Astrocyte of the cerebellum (primary cell): ENCODE data around the gene CSDE1.
A peak's percentile ranks its signal among the peaks of the same experiment; 100 is the strongest.

Experiments
- DNase-seq: peaks from one replicate; pipeline ENCODE4 v3.0.0-alpha.2; 2011; ENCODE audit warnings: low read depth
- H3K4me3 ChIP-seq: 2 replicates; pipeline ENCODE4 v1.5.1; 2011; ENCODE audit warnings: mild to moderate bottlenecking, low read depth, low read length, moderate library complexity
- in situ Hi-C: cut with HindIII; loops from 2 replicates; pipeline ENCODE4 v1.10.0; 2017; ENCODE audit warnings: low sequenced_read_pairs
- TF ChIP-seq, protein P1 (sequence below): IDR thresholded peaks from 2 replicates; pipeline ENCODE4 v1.5.1; 2012; ENCODE audit warnings: low read length, low read depth, moderate library complexity, mild to moderate bottlenecking; ENCODE audit errors: missing control alignments

Gene CSDE1

DNA sequence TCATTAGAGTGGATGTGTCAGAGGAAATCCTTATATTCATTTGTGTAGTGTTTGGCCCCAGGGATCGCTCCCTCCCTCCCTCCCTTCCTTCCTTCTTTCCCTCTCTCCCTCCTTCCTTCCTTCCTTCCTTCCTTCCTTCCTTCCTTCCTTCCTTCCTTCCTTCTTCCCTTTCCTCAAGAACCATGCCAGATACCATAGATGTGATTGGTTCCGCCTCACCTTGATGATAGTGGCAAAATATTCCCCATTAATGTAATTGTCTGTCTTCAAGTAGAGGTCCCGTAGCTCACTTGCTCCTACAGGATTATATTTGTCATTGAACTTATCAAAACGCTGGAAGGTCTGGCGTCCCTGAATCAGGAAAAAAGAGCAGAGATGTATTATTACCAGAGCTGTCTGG is 80.1 kb downstream of the CSDE1 start:
- H3K4me3 ChIP-seq: no peak overlapping the region
- DNase-seq: no peak
- in situ Hi-C loops: no loop called here
- TF ChIP-seq, protein P1, sequence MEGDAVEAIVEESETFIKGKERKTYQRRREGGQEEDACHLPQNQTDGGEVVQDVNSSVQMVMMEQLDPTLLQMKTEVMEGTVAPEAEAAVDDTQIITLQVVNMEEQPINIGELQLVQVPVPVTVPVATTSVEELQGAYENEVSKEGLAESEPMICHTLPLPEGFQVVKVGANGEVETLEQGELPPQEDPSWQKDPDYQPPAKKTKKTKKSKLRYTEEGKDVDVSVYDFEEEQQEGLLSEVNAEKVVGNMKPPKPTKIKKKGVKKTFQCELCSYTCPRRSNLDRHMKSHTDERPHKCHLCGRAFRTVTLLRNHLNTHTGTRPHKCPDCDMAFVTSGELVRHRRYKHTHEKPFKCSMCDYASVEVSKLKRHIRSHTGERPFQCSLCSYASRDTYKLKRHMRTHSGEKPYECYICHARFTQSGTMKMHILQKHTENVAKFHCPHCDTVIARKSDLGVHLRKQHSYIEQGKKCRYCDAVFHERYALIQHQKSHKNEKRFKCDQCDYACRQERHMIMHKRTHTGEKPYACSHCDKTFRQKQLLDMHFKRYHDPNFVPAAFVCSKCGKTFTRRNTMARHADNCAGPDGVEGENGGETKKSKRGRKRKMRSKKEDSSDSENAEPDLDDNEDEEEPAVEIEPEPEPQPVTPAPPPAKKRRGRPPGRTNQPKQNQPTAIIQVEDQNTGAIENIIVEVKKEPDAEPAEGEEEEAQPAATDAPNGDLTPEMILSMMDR: no peak

DNA sequence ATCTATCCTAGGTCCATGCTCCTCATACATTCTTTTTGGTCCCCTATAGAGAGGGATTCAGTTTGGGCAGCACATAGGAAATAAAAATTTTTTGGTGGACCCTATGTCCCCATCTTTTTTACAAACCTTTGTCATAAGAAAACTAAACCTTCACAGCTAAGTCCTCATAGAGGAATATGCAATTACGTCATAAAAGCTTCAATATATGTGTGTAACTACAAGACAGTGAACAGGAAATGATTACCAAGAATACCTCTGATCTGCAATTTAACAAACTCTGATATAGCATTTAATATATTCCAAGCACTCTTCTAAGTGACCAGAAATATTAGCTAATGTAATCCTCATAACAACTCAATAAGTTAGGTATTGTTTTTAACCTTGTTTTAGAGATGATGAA is 81.7 kb downstream of the CSDE1 start:
- DNase-seq: no peak
- TF ChIP-seq, protein P1: no peak
- no peak overlapping the region for H3K4me3 ChIP-seq
- in situ Hi-C loops: no loop called here

DNA sequence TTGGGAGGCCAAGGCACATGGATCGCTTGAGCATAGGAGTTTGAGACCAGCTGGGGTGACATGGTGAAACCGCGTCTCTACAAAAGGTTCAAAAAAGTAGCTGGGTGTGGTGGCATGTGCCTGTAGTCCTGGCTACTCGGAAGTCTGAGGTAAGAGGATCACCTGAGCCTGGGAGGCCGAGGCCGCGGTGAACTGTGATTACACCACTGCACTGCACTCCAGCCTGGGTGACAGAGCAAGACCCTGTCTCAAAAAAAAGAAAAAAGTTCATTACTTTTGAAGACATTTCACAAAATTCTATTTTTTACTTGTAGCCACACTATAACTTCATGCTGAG is 85.9 kb downstream of the CSDE1 start:
- H3K4me3 ChIP-seq: no peak overlapping the region
- TF ChIP-seq, protein P1: no peak
- in situ Hi-C loops: no loop called here
- no peak for DNase-seq

DNA sequence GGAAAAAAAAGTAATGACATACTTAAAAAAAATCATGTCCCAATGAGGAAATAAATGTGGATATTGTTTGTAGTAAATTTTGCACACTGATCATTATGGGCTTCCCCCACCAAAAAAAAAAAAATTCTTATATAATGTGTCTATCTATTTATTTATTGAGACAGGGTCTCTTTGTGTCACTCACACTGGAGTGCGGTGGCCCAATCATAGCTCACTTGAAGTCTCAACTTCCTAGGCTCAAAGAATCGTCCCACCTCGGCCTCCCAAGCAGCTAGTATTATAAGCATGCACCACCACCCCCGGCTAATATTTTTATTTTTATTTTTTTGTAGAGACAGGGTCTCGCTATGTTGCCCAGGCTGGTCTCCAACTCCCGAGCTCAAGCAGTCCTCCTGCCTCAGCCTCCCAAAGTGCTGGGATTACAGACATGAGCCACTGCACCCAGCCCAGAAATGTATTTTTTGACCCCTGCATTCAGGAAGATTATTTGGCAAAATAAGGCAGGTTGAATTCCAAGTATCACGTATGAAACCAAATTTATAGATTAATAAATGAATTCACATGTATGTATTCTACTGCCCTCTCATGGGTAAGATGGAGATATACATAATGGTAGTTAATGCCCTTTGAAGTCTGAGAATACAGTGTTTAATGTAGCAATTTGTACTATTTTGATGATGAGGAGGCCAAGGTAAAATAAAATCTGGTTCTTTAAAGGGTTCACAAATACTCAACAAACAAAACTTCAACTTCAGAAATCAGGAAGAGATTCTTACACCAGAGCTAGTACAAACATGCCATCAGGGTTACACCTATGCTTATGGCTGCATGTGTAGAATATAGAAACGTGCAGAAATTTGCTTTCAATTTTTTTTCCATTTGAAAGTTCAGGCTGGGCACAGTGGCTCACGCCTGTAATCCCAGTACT is 86.5 kb downstream of the CSDE1 start:
- in situ Hi-C loops: no loop called here
- no peak overlapping the region for H3K4me3 ChIP-seq
- DNase-seq: no peak
- TF ChIP-seq, protein P1: no peak

DNA sequence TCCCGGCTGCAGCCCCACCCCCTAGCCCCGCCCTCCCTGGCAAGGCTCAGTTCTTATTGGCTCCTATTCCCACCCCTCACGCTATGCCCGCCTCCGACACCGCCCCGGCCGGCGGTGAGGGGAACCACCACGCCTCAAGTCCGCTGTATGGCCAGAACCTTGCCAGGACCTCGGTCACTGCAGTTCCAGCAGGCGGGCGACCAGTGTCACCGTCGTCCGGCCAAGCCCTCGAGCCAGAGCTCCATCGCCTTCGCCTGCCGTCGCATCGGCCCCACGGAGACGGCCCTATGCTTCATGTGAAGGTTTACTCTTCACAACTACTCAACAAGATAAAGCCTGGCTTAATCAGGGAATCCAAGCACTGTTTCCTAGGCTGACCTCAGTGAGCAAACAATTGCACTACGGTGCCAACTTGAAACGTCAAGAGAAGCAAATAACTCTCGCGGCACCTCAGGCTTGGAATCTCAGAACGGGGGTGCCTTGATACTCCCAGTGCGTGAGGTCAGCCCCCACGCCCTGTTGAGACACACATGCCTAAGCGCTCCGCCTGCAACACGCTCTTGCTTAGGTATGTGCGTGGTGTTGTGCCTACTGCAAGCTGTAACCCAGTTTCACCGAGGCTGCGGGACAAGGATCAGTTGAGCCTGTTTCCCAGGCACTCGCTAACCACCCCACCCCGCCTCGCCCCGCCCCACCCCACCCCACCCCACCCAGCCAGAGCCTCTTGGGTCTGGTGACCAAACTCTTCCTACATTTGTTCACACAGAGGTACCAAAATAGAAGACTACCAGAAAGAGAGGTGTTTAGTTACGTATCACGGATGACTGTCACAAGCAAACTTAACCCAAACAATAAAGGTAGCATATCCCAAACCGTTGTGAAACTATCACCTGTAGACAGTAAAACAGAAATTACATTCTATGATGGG is 87.4 kb downstream of the CSDE1 start:
- TF ChIP-seq, protein P1: no peak
- in situ Hi-C loops: no loop called here
- peak overlapping the region; percentile 67 for H3K4me3 ChIP-seq
- peak; percentile 49 for DNase-seq

DNA sequence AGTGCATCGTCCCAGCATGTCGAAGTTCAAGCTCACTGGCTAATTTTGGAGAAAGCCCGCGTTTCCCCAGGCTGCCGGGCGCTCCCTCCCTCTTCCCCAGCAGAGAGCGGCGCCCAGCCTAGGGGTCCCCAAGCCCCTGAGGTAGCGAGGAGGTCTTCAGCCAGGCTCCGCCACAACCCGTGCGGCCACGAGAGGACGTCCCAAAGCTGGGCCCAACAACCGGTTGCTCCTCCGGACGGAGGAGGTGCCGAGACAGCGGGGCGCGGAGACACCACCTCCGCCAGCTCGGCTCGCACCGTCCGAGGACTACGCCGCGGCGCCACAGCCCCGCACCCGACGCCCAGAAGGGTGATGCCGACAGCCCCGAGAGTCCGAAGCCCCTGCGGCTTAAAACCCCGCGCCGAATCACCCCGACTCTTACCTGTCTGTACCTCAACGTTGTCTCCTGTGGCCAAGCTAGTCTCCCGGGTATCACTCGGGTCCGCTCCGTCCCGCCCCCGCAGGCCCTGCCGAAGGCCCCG is 88.2 kb downstream of the CSDE1 start, which contains the start of gene DENND2C:
TSS of gene DENND2C (minus strand) at position 488 of the 521 bp plus-strand sequence. CDS start 44,065 bp downstream, outside the sequence.
- peak within 1 kb of the TSS; percentile 67 for H3K4me3 ChIP-seq
- in situ Hi-C loops: loop anchor here (10.0 kb wide), 1 partner anchor 65 kb away; no protein-coding TSS in a partner anchor
- DNase-seq: no peak
- TF ChIP-seq, protein P1: no peak
